Measurements from ENCODE around the gene METTL26. TPM values are rescaled to one million over a fixed set of nuclear protein-coding genes. Genes with fewer than 3 reads are reported as not detected.

Gene METTL26
- total RNA-seq, 1 donor from 2014 or later = 62.2 TPM

DNA sequence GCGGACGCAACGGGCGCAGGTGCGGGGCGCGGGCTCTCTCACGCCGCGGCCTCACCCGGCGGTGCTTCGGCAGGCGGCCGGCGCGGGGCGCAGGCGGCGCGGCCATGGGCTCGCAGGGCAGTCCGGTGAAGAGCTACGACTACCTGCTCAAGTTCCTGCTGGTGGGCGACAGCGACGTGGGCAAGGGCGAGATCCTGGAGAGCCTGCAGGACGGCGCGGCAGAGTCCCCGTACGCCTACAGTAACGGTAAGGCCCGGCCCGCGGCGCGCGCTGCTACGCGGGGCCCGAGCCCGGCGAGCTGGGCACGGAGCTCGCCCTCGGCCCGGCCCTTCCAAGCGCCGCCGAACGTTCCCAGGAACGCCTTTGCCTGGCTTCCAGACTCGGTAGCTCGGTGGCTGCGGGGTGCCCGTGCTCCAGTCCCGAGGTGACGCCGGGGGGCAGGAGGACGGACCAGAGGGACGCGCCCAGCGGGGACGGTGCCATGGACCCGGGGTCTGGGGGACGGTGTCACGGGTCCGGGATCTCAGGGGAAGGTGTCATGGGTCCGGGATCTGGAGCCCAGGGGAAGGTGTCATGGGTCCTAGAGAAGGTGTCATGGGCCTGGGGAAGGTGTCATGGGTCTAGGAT, 45.8 kb downstream of the METTL26 start:
- no peak for ATAC-seq
- DNase-seq = peak; percentile 61
- intact Hi-C loops (cut with micrococcal nuclease) = no loop called here

DNA sequence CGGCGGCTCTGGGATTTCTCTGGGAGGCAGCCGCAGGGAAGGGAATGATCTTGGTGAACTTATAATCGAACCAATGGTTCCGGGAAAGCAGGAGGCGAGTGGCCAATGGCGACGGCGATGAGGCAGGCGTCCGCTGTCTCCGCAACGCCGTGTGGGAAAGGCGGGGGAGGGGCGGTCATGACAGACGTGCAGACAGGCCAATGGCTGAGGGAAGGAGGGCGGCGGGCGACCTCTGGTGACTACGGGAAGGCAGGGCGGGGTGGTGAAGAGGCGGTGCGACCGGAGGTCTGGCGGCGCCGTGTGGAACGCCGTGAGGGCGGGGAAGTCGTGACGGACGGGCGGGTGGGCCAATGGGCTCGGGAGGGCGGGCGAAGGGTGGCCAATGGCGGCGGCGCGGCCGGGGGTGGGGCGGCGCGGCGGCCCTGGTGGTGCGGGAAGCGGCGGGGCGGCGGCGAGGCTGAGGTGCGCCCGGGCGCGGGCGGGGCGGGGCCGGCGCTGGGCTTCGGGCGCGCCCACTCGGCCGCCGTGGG, 46.4 kb downstream of the METTL26 start, which contains the start of gene RAB40C:
TSS of gene RAB40C (plus strand) at position 409 of the 530 bp plus-strand sequence. CDS start 226 bp downstream, outside the sequence.
- peak; percentile 99 for DNase-seq
- peak; percentile 94 for ATAC-seq
- intact Hi-C loops (cut with micrococcal nuclease) = no loop called here

DNA sequence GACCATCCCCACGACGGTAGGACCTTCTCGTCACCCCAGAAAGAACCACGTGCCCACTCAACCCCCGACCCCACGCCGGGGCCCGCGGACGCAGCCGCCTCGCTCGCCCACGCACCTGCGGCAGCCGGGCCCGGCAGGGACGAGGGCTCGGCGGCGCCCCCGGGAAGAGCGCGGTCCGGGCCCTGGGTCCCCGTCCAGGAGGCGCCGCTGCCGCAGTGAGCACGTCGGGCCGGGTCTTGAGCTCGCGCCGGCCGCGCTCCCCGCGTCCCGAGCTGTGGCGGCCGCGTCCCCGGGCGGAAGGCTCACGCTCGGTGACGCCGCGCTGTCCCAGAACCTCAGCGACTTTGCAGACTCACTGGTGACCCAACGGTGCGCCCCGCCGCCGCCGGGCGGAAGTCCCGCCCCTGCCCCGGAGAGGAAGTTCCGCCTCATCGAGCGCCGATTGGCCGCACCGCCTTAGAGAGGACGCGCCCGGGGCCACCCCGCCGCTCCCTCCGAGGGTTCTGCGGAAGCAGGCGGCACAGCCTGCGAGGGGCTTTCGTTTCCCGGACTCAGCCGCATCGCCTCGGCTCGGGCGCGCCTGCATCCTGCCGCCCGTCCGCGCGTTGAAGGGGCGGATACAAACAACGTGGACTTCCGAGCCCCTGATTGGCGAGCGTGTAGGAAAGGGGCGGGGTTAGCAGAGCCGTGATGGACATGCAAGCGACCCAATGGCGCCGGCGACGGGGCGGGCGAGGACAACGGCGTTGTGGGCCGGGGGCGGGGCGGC, 47.0 kb downstream of the METTL26 start:
- intact Hi-C loops (cut with micrococcal nuclease) = no loop called here
- ATAC-seq = peak; percentile 91
- peak; percentile 98 for DNase-seq

DNA sequence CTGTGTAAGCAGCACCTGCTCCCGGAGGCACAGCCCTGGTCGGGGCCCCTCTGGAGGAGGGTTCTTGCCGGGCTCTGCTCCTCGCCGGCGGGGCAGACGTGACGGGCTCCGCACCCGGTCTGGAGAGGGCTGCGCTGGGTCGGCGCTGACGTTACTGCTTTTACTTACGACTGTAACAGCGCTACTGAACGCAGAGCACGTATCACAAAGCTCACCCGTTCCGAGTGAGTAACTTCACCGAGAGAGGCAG, 47.5 kb downstream of the METTL26 start:
- intact Hi-C loops (cut with micrococcal nuclease) = no loop called here
- ATAC-seq (no peak), DNase-seq (peak; percentile 66)

DNA sequence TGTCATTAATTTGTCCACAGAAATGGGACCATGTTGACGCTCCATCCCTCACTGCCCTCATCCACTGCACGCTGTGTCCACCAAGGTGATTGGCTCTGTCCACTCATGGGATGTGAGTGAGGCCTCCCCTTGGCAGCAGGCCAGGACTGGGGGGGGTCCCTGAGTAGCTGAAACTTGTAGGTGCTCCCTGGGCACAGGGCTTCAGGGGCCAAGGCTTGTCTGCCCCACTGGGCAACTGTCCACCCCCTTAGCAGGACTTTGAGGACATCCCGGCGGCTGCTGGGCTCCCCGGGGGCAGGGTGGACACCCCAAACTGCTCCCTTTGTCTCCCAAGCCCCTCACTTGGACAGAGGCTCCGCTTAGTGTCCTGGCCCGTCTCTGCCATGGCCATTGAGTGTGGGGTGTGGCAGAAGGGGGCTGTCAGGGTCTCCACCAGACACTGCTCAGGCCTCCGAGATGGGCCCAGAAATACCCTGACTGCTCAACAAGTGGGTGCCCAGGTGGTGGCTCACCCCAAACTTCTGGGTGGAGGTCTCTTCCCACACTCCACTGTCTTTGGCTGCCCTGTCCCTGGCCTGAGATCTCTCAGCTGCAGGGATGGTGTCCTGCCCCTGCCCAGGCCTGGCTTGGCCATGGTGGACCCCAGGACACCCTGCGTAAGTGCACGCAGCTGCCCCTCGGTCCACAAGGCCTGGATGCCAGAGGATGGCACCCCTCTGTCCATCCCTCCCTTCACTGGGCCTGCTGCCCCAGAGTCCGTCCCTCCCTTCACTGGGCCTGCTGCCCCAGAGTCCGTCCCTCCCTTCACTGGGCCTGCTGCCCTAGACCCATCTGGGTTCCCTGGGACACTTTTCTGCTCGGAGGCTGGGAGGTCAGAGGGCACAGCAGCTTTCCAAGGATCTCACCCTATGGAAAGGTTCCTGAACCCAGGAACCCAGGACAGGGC, 49.2 kb downstream of the METTL26 start:
- ATAC-seq = no peak
- intact Hi-C loops (cut with micrococcal nuclease) = no loop called here
- DNase-seq = peak; percentile 48

DNA sequence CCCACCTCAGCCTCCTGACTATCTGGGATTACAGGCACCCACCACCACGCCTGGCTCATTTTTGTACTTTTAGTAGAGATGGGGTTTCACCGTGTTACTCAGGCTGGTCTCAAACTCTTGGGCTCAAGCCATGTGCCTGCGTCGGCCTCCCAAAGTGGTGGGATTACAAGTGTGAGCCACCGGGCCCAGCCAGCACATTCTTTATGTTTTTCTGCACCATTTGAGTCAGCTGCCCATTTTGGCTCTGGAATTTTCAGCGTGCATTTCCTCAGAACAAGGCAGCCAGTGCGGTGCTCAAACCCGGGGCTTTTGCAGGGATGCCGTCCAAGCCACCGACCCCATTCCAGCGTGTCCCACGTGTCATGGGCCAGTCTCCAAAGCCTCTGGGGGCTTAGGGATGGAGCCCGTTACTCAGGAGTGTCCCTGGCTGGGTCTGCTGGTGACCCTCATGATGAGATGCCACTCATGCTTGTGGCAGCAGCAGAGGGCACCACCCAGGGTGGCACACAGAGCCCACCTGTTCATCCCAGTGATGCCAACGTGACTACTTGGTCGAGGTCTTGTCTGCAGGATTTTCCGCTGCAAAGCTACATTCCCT, 50.0 kb downstream of the METTL26 start:
- intact Hi-C loops (cut with micrococcal nuclease) = no loop called here
- no peak for DNase-seq
- ATAC-seq = no peak

DNA sequence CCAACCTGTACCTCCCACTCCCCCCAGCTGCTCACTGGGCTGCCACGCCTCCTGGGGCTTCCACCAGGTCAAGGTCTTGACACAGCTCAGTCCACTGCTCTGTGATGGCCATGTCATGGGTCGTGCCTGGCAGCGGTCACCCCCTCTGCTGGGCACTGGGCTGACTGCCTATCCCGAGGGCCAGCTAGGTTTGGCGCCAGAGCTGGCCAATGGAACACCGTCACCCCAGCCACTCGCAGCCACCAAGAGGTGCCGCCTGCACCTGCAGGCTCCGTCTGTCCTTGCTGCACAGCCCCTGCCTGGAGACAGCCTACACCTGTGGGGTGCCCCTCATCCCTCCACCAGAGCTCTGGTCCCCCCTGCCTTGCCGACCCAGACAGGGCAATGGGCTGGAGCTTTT, 50.8 kb downstream of the METTL26 start:
- ATAC-seq (no peak), DNase-seq (peak; percentile 35)
- intact Hi-C loops (cut with micrococcal nuclease) = no loop called here

Other genes with a start within 250 kb of the METTL26 start
- 89.2 TPM for gene NME4, start 239.1 kb downstream of the METTL26 start, total RNA-seq
- gene DECR2, start 234.4 kb downstream of the METTL26 start, total RNA-seq = 9.8 TPM
- gene RAB11FIP3, start 210.7 kb downstream of the METTL26 start, total RNA-seq = 28.3 TPM
- gene CAPN15, start 108.6 kb downstream of the METTL26 start, total RNA-seq = 17.8 TPM
- not detected for gene PRR35, start 75.9 kb downstream of the METTL26 start, total RNA-seq
- gene NHLRC4, start 69.3 kb downstream of the METTL26 start, total RNA-seq = 0.52 TPM
- 16.9 TPM for gene PIGQ, start 66.3 kb downstream of the METTL26 start, total RNA-seq
- gene RAB40C, start 46.2 kb downstream of the METTL26 start, total RNA-seq = 11.4 TPM
- 0.10 TPM for gene WFIKKN1, start 5.3 kb downstream of the METTL26 start, total RNA-seq
- 187 TPM for gene MCRIP2, start 5.5 kb upstream of the METTL26 start, total RNA-seq
- 10.9 TPM for gene WDR90, start 13.1 kb upstream of the METTL26 start, total RNA-seq
- 88.8 TPM for gene RHOT2, start 31.8 kb upstream of the METTL26 start, total RNA-seq
- 1.9 TPM for gene RHBDL1, start 39.4 kb upstream of the METTL26 start, total RNA-seq
- 144 TPM for gene STUB1, start 44.1 kb upstream of the METTL26 start, total RNA-seq
- gene JMJD8, start 48.0 kb upstream of the METTL26 start, total RNA-seq = 49.0 TPM
- 8.3 TPM for gene WDR24, start 54.1 kb upstream of the METTL26 start, total RNA-seq
- gene FBXL16, start 69.5 kb upstream of the METTL26 start, total RNA-seq = 0.99 TPM
- 57.9 TPM for gene METRN, start 78.8 kb upstream of the METTL26 start, total RNA-seq
- 31.2 TPM for gene ANTKMT, start 84.8 kb upstream of the METTL26 start, total RNA-seq
- 0.50 TPM for gene CCDC78, start 90.1 kb upstream of the METTL26 start, total RNA-seq
- gene HAGHL, start 90.8 kb upstream of the METTL26 start, total RNA-seq = 13.6 TPM
- 34.5 TPM for gene CIAO3, start 104.7 kb upstream of the METTL26 start, total RNA-seq
- gene MSLN, start 124.4 kb upstream of the METTL26 start, total RNA-seq = 4.6 TPM
- 8.7 TPM for gene RPUSD1, start 152.1 kb upstream of the METTL26 start, total RNA-seq
- 6.6 TPM for gene CHTF18, start 152.3 kb upstream of the METTL26 start, total RNA-seq
- gene GNG13, start 164.4 kb upstream of the METTL26 start, total RNA-seq = not detected

All from left ventricle myocardium superior (tissue), 1 donor.